Vagina (tissue), 2 donors: Measurements from ENCODE around the gene CNGB1. TPM values are rescaled to one million over a fixed set of nuclear protein-coding genes. Genes with fewer than 3 reads are reported as not detected.
"Not testable (repeated sequence)": the region's sequence is repeated elsewhere in the genome, so short reads cannot be mapped to it uniquely, and the experiment has no call there.

Source experiments
- DNase-seq, 2 donors: peaks; one replicate each; pipeline ENCODE4 v3.0.0-alpha.2; 2017; ENCODE audit errors: extremely low spot score in 2 of 2
- H3K27ac ChIP-seq: fragments of 200-600 bp; sonication (generic); one replicate; pipeline ENCODE4 v1.5.1; 2019
- H3K27me3 ChIP-seq: fragments of 200-600 bp; sonication (generic); one replicate; pipeline ENCODE4 v1.5.1; 2019
- H3K36me3 ChIP-seq, 2 donors: fragments of 200-600 bp; sonication (generic); one replicate each; pipeline ENCODE4 v1.5.1; 2017 to 2019
- H3K4me1 ChIP-seq: fragments of 200-600 bp; sonication (generic); one replicate; pipeline ENCODE4 v1.5.1; 2019
- H3K4me3 ChIP-seq, 2 donors: fragments of 200-600 bp; sonication (generic); 1 replicate in 1 of 2; 2 replicates in 1 of 2; pipeline ENCODE4 v1.5.1; 2016 to 2019
- H3K9me3 ChIP-seq: fragments of 200-600 bp; sonication (generic); one replicate; pipeline ENCODE4 v1.5.1; 2019
- CTCF ChIP-seq, 3 experiments: fragments of 450-650 bp in 2 of 3; fragments of 200-600 bp in 1 of 3; sonication (generic) in 1 of 3; IDR thresholded peaks; one replicate each; pipeline ENCODE4 v1.5.1; 2017 to 2019; ENCODE audit warnings: antibody characterized with exemption in 3 of 3, mild to moderate bottlenecking in 2 of 3, moderate library complexity in 2 of 3
- POLR2A ChIP-seq, 2 donors: fragments of 450-650 bp; IDR thresholded peaks; one replicate each; pipeline ENCODE4 v1.6.1; 2017; ENCODE audit warnings: antibody characterized with exemption in 2 of 2, mild to moderate bottlenecking in 2 of 2, moderate library complexity in 2 of 2
- POLR2AphosphoS5 ChIP-seq, 2 donors: sonication (generic); formaldehyde crosslinking; IDR thresholded peaks; one replicate each; pipeline ENCODE4 v1.9.0; 2017; ENCODE audit warnings: antibody characterized with exemption in 2 of 2, mild to moderate bottlenecking in 2 of 2, low read depth in 1 of 2; ENCODE audit not compliant: insufficient read depth in 1 of 2
- intact Hi-C: fragments of 100-400 bp; cut with DNase I; formaldehyde crosslinking; loops from one replicate; pipeline ENCODE4 v1.15.1; 2023
- total RNA-seq: library from RNA; depleted of rRNA; stranded (reverse); fragments of >200 nt; gene quantifications from one replicate; pipeline ENCODE4 v1.2.3, GENCODE V29; 2016

Gene CNGB1
- total RNA-seq, 1 donor from 2014 or later: not detected

GRCh38 chr16:57918994-57919393 is 51.9 kb downstream of the CNGB1 start:
- Histone ChIP-seq H3K4me3 (no peak overlapping the region), H3K9me3 (no peaks in the 10 kb centered on the region), H3K27me3 (no peaks in the 10 kb centered on the region), H3K27ac (no peak overlapping the region), H3K36me3 (no peaks in the 10 kb centered on the region), H3K4me1 (no peaks in the 10 kb centered on the region)
- intact Hi-C loops: no loop called here
- DNase-seq: no peak
- no peak for TF ChIP-seq POLR2AphosphoS5 (IDR thresholded peaks at IDR 0.05; ENCODE audit: insufficient read depth in 1 of 2, low read depth in 1 of 2)
- TF ChIP-seq POLR2A (IDR thresholded peaks at IDR 0.05): no peak

GRCh38 chr16:57918444-57918843 is 52.5 kb downstream of the CNGB1 start:
- TF ChIP-seq POLR2AphosphoS5 (IDR thresholded peaks at IDR 0.05; ENCODE audit: insufficient read depth in 1 of 2, low read depth in 1 of 2) (no peak), POLR2A (IDR thresholded peaks at IDR 0.05) (no peak), CTCF (IDR thresholded peaks at IDR 0.05) (no peak)
- DNase-seq: no peak
- H3K27ac ChIP-seq: no peak overlapping the region

GRCh38 chr16:57917929-57918328 is 53.0 kb downstream of the CNGB1 start:
- H3K27ac ChIP-seq, H3K36me3 ChIP-seq, H3K4me3 ChIP-seq, H3K4me1 ChIP-seq, intact Hi-C loops, DNase-seq, H3K27me3 ChIP-seq, H3K9me3 ChIP-seq: not testable (repeated sequence)

More at GRCh38 chr16:57918444-57918843, 52.5 kb downstream of the CNGB1 start:
- intact Hi-C loops: no loop called here
- Histone ChIP-seq H3K36me3 (no peaks in the 10 kb centered on the region), H3K4me1 (no peaks in the 10 kb centered on the region), H3K4me3 (no peak overlapping the region), H3K9me3 (no peaks in the 10 kb centered on the region), H3K27me3 (no peaks in the 10 kb centered on the region)

DNA sequence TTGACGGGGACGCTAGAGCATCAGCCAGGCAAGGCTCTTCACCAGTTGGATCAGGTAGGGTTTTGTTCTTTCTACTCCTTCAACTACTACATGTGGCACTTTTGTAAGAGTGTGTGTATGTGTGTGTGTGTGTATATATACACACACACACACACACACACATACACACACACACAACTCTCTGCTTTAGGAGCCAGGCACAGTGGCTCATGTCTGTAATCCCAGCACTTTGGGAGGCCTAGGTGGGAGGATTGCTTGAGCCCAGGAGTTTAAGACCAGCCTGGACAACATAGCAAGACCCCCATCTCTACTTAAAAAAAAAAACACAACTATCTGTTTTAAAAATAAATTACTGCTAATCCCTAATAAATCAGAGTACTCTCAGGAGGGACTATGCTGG is 53.4 kb downstream of the CNGB1 start:
- H3K36me3 ChIP-seq, H3K4me3 ChIP-seq, intact Hi-C loops, DNase-seq, H3K27ac ChIP-seq, H3K9me3 ChIP-seq, H3K27me3 ChIP-seq, H3K4me1 ChIP-seq: not testable (repeated sequence)

- DNase-seq: no peak
Observed at GRCh38 chr16:57916735-57917438, 54.0 kb downstream of the CNGB1 start.

DNA sequence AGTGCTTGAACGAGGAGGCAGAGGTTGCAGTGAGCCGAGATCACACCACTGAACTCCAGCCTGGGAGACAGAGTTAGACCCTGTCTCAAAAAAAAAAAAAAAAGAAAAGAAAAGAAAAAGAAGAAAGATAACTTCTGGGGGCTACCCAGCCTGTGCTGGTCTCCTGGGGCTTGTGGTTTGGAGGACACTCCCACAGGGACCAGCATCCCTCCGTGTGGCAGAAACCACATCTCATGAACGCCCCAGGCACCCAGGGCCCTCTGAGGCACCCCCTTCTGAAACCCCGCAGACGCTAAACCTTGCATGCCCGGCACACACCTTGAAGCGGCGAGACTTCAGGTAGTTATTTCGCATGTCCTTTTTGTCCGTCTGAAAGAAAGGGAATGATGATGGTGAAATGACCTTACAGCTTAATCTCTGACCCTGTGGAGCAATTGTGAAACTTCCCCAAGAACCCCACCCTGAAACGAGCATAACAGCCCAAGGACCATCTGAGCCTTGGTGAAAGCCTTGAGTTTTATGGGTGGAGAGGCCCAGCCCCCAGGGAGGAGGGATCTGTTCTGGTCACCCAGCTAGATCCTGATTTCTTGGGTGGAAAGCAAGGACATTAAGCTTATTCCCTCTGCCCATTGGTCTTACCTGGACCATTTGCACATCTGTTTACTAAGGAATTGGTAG is 55.0 kb downstream of the CNGB1 start:
- H3K4me1 ChIP-seq: no peaks in the 10 kb centered on the region
- H3K27me3 ChIP-seq: no peaks in the 10 kb centered on the region
- no peak overlapping the region for H3K27ac ChIP-seq
- no peak overlapping the region for H3K4me3 ChIP-seq
- H3K36me3 ChIP-seq: no peaks in the 10 kb centered on the region
- intact Hi-C loops: no loop called here
- no peak for DNase-seq
- no peaks in the 10 kb centered on the region for H3K9me3 ChIP-seq
- no peak for TF ChIP-seq CTCF (IDR thresholded peaks at IDR 0.05)
- TF ChIP-seq POLR2AphosphoS5 (IDR thresholded peaks at IDR 0.05; ENCODE audit: insufficient read depth in 1 of 2, low read depth in 1 of 2): no peak

More at GRCh38 chr16:57916735-57917438, 54.0 kb downstream of the CNGB1 start:
- H3K4me1 ChIP-seq: no peaks in the 10 kb centered on the region
- H3K27me3 ChIP-seq: no peaks in the 10 kb centered on the region
- no peak overlapping the region for H3K27ac ChIP-seq
- TF ChIP-seq CTCF (IDR thresholded peaks at IDR 0.05) (no peak), POLR2AphosphoS5 (IDR thresholded peaks at IDR 0.05; ENCODE audit: insufficient read depth in 1 of 2, low read depth in 1 of 2) (no peak), POLR2A (IDR thresholded peaks at IDR 0.05) (no peak)
- H3K9me3 ChIP-seq: no peaks in the 10 kb centered on the region
- no peaks in the 10 kb centered on the region for H3K36me3 ChIP-seq
- H3K4me3 ChIP-seq: no peak overlapping the region
- intact Hi-C loops: no loop called here
